ENCODE results near the gene ZCCHC2. TPM values are rescaled to one million over a fixed set of nuclear protein-coding genes. Genes with fewer than 3 reads are reported as not detected.
A peak's percentile ranks its signal among the peaks of the same experiment; 100 is the strongest.

ZCCHC2 gene
- total RNA-seq, 1 experiment from 2014 or later: 12.4 TPM

DNA sequence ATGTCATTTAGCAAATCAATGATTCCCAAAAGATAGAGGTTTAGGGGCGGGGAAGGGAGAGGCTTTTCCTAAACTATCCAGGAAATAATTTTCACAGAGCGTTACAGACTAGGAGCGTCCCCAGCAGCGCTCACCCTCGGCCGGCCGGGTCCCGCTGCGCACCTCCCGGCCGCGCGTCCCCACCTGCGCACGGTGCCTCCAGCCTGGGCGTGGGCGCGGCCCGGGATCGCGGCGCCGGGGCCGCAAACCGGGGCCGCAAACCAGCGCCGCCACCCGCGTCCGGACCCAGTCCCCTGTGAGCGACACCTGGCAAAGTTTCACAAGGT is 684 bp upstream of the ZCCHC2 start:
- Mint-ChIP-seq H3K9me3 (peaks cover 0 to 2% of the 10 kb centered on the region in 2 experiments; a peak in 1 of 5 replicates), H3K27me3 (ENCODE audit: low read depth) (peaks cover 41% of the 10 kb centered on the region), H3K4me3 (peak overlapping the region; percentile 74 to 87), H3K4me1 (peaks cover 26 to 29% of the 10 kb centered on the region in 2 experiments), H3K36me3 (ENCODE audit: insufficient read depth in 1 of 3, low read depth in 3 of 3) (peaks cover 0 to 3% (median 2%) of the 10 kb centered on the region in 3 experiments; a peak in 3 of 7 replicates), H3K27ac (no peak overlapping the region)
- Histone ChIP-seq H3K4ac (ENCODE audit: low read depth, low read length) (no peak overlapping the region), H3K27ac (ENCODE audit: insufficient read length, low read depth, low read length) (no peak overlapping the region), H2BK5ac (ENCODE audit: insufficient read length, low read length) (no peak overlapping the region), H4K8ac (replicated peaks; ENCODE audit: insufficient read length, low read depth, low read length) (no peak overlapping the region), H3K23me2 (ENCODE audit: insufficient read length, low read depth, low read length, poor library complexity, severe bottlenecking) (peaks cover 13% of the 10 kb centered on the region), H3K9ac (ENCODE audit: extremely low read depth, insufficient read length, low read length) (no peak overlapping the region), H3K23ac (ENCODE audit: insufficient read length, low read depth, low read length) (no peak overlapping the region), H2BK12ac (ENCODE audit: insufficient read length, low read depth, low read length) (no peak overlapping the region), H3K9me3 (ENCODE audit: control insufficient read depth, low read depth, low read length) (no peaks in the 10 kb centered on the region), H3K4me1 (ENCODE audit: insufficient read depth, low read length) (peaks cover 4% of the 10 kb centered on the region; the same call in 1 of the 2 replicates), H2AFZ (ENCODE audit: low read length) (no peak overlapping the region), H4K20me1 (ENCODE audit: control insufficient read depth, insufficient read depth, insufficient read length) (no peaks in the 10 kb centered on the region), H3K4me2 (ENCODE audit: insufficient read depth, insufficient read length, low read length) (peak overlapping the region; percentile 73), H3T11ph (ENCODE audit: low read length) (no peak overlapping the region), H3K18ac (ENCODE audit: insufficient read length, low read depth, low read length) (no peak overlapping the region), H2BK120ac (ENCODE audit: low read depth, low read length, poor library complexity, severe bottlenecking) (no peak overlapping the region), H3K56ac (ENCODE audit: insufficient read length, low read depth, low read length) (no peak overlapping the region), H3K79me1 (ENCODE audit: insufficient read depth, low read depth, low read length, poor library complexity, severe bottlenecking) (no peaks in the 10 kb centered on the region), H3K79me2 (ENCODE audit: insufficient read depth, low read length) (0 out of 2 replicates have a peak, but pooled peaks cover 2% of the 10 kb centered on the region), H2BK15ac (ENCODE audit: low read depth, low read length) (no peak overlapping the region; the same call in 1 of the 2 replicates), H3K27me3 (ENCODE audit: insufficient read depth, low read length) (peaks cover 9% of the 10 kb centered on the region; the same call in 1 of the 2 replicates), H4K91ac (ENCODE audit: insufficient read length, low read depth, low read length) (no peak overlapping the region), H4K5ac (ENCODE audit: insufficient read length, low read depth, low read length) (no peak overlapping the region), H3K14ac (ENCODE audit: insufficient read depth, low read length) (no peak overlapping the region), H2BK20ac (ENCODE audit: low read depth, low read length, poor library complexity, severe bottlenecking) (no peak overlapping the region), H2AK5ac (ENCODE audit: insufficient read length, low read length) (no peak overlapping the region)
- no peak for DNase-seq
- TF ChIP-seq, protein P1, sequence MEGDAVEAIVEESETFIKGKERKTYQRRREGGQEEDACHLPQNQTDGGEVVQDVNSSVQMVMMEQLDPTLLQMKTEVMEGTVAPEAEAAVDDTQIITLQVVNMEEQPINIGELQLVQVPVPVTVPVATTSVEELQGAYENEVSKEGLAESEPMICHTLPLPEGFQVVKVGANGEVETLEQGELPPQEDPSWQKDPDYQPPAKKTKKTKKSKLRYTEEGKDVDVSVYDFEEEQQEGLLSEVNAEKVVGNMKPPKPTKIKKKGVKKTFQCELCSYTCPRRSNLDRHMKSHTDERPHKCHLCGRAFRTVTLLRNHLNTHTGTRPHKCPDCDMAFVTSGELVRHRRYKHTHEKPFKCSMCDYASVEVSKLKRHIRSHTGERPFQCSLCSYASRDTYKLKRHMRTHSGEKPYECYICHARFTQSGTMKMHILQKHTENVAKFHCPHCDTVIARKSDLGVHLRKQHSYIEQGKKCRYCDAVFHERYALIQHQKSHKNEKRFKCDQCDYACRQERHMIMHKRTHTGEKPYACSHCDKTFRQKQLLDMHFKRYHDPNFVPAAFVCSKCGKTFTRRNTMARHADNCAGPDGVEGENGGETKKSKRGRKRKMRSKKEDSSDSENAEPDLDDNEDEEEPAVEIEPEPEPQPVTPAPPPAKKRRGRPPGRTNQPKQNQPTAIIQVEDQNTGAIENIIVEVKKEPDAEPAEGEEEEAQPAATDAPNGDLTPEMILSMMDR (conservative IDR thresholded peaks at IDR 0.05): no peak
- WGBS (ENCODE audit: extremely low coverage, insufficient read length, low lambda C conversion rate): no CpG with 5 or more reads among the region's 32 CpGs

Data from H9 (cell line).